ENCODE data around the gene EEF1AKMT2.
"Not testable (repeated sequence)": the region's sequence is repeated elsewhere in the genome, so short reads cannot be mapped to it uniquely, and the experiment has no call there.

Gene EEF1AKMT2

DNA sequence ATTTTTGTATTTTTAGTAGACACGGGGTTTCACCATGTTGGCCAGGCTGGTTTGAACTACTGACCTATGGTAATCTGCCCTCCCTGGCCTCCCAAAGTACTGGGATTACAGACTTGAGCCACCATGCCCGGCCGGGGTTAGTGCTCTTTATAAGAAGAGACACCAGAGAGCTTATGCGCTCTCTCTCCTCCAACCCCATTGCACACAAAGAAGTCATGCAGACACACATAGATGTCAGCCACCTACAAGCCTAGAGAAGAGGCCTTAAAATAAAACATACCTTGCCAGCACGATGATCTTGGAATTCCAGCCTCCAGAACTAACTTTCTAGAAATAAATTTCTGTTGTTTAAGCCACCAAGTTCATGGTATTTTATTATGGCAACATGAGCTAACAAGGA is 37.5 kb downstream of the EEF1AKMT2 start:
- no peak for DNase-seq

DNA sequence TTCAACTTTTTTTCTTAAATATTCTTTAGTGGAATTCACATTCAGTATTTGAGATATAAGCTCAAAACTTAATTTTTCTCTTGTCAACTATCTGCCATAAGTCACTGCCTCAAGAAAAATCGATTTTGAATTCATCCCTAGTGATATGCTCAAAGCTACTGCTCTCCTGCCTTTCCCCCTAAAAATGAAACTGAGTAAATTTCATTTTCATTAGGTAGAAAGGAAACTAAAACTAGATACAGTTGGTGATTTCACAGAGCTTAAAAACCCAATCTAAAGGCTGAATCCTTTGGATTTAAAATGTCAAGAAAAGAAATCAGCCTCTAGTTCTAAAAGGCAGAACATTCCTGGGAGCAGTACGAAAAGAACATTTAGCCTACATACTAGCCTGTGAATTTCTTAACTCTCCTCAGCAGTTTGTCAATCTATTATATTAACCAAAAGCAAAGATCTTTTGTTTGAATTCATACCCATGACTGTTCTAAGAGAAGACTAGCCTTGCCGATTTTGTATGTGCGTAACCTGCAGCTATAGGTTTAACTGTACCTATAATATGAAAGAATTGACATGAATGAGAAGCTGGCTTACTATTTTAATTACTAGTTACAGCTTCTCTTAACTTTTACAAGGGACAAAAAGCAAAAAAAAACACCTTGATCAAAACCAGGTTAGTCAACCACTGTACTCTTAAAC is 42.6 kb downstream of the EEF1AKMT2 start:
- DNase-seq, result no peak

DNA sequence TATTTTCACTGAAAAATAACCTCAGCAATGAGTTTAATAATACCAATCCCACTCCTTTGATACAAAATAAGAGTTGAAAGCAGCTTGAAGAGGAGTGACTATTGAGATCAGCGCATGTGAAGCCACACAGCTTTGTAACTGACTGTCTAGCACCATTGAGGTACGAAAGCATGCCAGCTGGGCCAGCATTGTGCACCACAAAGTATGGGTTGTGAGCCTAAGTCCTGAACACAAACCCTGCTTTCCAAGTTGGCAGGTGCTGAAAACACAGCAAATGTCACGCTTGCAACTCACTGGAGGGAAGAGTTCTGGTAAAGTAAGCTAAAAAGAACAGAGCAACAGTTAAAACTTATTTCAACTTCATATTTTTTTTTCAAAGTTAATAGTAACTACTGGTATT is 43.5 kb downstream of the EEF1AKMT2 start:
- no peak for DNase-seq

DNA sequence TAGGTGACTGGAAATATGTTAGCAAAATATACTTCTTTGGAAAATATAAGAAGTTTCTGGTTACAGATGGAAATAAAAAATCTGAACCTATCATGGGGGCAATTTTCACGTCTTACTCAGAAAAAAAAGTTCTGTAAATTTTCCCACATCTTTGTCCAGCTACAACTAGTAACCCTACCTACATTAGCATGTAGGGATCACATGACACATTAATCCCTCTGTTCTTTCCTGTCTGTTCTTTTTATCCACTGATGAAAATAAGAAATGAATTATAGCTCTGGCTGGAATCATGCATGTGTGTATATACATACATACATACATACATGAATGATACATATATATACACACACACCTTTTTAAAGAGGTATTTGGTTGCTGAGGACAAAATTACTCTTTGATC is 43.9 kb downstream of the EEF1AKMT2 start:
- no peak for DNase-seq

DNA sequence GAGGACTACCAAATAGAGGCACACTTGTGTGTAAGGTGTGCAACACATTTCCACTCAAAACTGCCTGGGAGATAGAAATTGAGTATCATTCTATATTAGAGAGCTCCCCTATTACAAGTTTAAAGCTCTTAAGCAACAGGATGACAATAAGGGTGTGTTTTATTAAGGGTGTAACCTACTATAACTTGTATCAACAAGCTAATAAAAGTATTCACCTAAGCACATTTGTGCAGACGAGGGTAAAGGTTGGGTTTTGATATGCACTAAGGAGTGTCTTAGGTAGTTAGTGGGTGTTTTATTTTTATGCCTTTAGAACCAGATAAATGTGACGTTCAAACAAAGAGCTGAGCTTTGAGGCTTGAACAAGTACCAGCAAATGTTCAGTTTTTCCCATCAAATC is 44.7 kb downstream of the EEF1AKMT2 start:
- DNase-seq, result no peak

DNA sequence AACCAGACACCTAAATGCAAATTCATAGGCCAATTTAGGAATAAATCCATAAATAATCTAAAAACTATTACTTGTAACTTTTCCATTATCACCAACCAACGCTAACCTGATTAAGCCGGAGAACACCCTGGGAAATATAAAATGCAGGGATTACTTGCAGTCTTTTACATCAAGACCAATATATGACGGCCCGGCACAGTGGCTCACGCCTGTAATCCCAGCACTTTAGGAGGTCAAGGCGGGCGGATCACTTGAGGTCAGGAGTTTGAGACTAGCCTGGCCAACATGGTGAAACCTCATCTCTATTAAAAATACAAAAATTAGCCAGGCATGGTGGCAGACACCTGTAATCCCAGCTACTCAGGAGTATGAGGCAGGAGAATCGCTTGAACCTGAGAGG is 45.2 kb downstream of the EEF1AKMT2 start:
- not testable (repeated sequence) for DNase-seq

DNA sequence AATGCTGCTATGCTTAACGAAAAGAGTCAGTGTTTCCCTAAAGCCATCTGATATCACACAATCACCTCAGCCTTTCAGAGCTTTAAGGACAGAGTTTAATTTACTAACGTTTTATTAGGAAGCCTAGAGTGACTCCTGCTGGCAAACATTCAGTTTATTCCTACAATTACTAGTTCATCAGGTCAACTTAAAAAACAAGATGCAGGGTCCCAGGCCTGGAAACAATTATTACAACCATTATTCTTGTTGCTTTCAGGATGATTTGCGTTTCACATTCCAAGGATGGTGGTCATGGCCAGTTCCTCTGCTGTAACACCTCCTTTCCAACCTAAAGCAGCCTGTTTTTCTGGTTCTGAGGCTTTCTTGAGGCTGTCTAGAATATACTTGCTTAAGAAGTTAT is 46.0 kb downstream of the EEF1AKMT2 start:
- peak; percentile 81 for DNase-seq

DNA sequence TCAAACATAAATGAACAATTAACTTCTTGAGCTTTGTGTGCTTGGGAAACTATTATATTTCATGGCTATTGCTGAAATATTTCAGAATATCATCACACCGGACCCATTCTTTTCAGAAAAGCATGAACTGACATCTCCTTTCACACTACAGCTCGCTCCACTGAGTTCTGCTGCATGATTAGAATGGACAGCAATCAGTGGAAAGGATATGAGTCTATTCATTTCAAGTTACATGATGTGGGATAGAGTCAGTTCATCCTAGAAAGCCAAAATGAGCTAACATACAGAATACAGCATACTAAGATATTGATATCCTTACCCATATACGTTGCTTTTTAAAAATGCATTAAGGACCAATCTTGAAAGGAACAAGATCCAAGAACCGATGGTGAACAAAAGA is 46.4 kb downstream of the EEF1AKMT2 start:
- no peak for DNase-seq

DNA sequence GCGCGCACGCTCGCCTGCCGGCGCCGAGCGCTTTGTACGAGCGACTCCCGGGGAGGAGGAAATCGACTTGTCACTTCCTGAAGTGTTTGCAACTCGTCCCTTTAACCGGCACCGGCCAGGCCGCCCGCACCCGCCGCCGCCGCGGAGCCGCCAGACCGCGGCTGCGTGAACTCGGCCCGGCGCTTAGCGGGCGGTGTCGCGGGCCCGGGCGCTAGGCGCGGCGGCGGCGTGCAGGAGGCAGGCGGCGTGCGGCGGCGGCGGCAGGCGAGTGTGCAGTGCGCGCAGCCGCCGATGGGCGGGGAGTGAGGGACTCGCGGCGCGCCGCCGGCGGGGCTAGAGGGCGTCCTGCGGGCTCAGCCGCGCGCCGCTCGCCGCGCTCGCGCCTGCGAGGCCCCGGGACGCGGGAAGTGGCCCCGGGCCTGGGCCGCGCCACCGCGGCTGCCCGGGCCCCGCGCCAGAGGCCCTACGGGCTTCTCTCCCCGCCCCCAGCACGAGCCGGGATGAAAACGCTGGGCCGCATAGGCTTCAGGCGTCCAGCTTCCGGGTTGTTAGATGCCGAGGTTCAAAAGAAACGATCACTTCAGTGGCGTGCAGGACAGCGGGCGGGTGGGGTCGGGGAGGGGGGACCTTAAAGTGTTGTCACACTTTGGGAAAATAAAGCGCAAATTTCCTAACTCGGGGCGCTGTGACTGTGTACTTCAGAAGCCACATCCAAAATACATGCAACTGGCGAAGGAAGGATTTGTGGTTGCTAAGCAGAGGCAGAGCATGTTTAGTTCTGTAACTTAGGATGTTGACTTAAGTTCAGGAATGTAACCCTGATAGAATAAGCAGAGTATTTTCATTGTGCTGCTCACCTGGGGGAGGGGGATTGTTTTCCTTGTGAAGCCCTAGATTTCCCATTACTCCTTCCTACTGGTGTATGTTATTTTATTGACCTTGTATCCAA is 47.3 kb downstream of the EEF1AKMT2 start, which contains the start of gene FAM53B:
Gene FAM53B, minus strand, starts transcription at position 277 of the 949 bp plus-strand sequence. CDS start 37,665 bp downstream, outside the sequence.
- peak; percentile 84 for DNase-seq

DNA sequence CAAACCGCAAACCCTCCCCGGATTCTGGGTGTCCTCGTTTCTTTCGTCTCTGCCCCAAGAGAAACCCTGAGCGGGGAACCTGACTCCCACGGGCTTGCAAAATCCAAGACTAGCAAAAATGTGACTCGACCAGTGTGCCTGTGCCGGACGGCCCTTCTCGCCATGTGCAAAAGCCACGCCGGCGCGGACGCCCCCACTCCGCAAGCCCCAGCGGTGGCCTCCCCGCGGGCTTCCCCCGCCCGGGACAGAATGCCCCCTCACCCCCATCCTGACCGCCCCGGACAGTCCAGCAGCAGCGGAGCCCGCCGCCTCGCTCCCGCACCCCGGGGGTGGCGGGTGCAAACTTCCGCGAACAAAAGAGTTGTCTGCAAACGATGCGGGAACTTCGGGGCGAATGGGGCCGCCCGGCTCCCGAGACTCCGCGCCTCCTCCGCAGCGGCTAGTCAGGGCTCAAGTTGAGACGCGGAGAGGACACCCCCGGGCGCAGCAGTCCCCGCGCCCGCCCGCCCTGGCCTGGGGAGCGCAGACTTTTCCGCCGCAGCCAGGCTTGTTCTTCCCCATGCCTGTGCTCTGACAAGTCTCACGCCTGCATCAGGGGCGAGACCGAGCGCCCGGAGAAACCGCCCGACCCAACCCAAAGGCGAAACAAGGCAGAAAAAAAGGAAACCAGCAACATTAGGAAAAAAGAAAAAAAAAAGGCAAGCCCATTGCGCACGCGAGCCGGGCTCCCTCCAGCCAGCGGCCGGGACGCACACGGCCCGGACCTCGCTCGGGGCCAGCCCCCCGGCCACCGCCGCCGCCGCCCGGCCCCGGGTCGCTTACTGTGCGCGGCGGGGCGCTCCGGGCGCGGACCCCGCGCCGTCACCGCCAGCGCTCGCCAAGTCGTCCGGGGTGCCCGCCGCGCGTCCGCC is 48.2 kb downstream of the EEF1AKMT2 start:
- DNase-seq, result peak; percentile 74

DNA sequence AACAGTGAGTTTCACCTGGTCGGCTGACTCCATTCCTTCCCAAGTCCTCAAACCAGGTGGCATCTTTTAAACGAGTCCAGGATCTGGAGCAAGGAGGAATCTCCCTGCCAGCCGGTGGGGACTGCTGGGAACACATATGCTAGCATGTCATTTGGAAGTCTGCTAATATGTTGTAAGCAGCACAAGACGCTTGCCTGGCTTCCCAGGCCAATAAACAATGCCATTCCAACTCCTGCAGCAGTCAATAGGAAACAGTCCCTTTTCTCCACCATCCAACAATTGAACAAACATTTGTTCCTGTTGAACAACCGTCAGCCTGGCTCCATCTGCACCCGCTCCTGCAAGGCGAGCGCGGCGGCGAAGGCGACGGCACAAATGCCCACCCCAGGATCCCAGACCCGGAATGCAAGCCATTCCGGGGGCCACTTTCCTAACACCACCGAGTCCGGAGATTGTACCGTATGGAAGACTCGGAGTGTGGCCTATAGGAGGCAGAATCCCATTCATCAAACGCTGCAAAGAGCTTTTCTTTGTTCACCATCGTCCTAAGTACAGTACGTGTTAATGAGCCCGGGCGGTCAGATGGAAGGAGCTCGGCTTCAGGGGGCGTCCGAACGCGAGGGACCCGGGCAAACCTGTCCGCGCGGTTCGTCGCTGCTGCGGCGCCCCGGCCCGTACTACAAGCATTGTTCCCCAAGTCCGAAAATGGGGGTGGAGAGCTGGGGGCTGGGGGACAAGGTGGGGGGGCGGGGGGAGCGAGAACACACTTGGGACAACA is 49.1 kb downstream of the EEF1AKMT2 start:
- DNase-seq, result no peak

DNA sequence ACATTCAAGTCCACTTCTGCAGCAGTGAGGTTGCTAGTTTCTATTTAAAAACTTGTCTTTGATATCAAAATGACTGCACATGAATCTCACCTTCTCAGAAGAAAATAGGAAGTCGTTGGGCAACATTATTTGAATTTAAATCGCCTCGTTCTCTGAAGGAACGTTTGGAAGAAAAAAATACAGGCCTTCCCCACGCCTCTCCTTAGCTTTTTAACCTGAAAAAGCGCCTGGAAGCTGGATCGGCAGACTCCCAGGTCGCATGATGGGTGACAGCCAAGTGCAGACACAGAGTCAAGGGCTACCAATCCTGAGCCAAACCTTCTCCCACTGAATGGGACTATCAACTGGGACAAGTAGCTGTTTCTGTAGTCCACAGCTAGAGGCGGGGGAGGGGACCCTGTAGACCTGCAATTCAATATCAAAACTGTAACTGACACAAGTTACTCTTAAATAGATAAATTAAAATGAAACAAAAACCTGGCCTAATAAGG is 49.7 kb downstream of the EEF1AKMT2 start:
- DNase-seq, result no peak

DNA sequence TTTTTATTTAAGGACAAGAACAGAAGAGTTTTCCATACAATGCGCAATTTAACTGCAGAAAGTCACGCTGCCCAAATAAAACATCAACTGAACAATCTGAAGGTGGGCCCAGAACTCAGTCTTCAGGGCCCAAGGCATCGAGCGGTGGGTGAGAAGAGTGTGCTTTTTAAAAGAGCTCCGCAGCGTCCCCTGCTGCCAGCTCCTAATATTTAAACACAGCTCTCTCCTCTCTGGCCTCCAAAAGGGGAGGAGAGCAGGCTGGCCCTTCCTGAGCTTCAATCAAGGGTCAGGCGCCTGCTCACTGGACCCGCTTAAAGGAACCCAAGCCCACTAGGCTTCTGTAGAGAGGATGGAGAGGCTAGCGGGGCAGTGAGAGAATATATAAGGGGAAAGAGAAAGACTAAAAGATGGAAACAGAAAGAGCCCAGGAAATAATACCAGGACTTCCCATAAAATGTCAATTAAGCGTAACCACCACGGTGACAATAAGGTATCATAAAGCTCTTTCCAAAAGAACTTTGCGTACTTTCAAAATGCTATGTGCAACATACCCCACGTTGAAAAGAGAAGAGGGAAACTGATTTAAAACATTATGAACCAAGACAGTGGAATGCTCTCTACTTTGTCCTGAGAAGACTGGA is 50.3 kb downstream of the EEF1AKMT2 start:
- DNase-seq, result peak; percentile 90

DNA sequence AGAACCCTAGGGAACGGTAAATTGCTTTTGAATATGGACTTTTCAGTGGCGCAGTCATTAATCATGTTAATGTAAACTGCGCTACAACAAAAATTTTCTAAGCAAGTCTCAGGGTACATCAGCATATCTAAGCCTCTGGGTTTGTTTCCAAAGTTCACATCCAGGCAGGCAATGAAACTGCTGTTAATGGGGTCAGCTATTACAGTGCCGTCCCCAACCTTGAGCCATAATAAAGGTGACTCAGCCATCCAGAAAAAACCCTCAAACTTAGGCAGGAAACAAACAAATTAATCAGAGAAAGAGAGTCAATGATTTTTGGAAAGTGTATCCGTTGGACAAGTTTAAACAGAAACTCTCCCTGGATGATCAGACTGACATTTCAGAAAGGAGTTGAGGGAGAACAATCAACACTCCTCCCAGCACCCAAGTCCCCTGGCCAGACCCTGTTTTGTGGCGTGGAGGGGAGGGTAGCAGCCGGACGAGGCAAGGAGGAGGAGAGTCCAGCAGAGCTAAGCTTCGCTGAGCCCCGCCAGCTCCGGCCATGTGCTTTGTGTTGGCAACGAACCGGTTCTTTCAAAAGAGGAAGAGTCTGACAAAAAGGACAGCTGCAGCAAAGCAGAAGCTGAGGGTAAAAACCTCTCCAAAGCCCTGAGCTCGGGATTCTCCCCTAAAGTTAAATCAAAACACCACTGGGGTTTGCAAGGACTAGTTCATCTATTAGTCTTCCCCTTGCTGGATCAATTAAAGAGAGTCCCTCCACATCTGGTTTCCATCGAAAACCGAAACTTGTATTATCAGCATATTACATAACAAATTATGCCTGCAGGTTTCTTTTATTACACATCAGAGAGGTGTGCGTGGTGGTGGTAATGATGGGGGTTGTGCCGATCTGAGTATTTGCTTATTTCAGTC is 51.1 kb downstream of the EEF1AKMT2 start:
- DNase-seq, result no peak

DNA sequence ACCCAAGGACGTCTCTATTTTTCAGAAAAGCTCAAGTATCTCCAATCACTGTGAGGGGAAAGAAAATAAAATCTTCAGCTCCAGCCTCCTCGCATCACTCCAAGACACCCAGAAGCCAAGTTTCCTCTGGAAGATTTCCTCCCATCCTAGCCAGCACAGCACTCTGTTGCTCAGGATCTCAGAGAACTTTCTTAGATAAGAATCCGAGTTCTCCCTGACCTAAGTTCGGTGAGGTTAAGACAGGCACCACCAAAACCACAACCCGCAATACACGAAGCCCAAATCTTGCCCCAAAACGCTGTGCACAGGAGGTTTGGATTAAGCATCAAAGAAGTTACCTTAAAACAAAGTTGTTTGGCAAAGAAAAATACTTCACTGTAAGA is 51.7 kb downstream of the EEF1AKMT2 start:
- DNase-seq, result no peak

DNA sequence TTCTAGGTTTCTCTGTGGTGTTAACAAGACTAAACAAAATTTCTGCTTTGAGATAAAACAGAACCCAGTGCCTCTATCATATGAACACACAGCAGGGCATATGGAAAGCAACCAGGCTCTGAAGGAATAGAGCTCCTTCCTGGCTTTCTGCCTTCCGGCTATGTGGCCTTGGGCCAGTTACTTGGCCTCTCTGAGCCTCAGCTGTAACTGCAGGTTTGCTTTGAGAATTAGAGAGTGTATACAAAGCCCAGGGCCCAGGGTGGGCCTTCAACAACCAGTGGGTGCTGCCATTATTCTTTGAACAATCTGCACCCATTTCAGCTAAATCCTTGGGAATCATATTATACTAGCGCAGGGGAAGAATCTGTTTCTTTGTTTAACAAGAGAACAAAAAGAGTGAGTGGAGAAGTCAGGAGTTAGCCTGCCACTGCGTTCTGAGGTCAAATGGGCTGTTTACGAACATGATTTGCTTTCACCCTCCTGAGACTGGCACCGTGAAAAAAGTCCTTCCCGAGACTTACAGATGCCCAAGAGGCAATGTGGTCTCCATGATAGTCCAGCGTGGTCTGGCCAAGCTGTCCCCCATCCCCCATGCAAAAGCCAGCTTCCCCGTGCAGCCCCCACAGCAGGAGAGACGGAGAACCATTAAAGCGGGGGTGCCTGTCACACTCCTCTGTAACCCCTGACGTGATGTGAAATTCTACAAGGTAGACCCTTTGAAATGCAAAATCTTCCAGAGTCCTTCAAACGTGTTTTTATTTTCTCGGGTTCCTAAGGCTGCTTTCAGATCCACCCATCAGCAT is 52.4 kb downstream of the EEF1AKMT2 start:
- no peak for DNase-seq

DNA sequence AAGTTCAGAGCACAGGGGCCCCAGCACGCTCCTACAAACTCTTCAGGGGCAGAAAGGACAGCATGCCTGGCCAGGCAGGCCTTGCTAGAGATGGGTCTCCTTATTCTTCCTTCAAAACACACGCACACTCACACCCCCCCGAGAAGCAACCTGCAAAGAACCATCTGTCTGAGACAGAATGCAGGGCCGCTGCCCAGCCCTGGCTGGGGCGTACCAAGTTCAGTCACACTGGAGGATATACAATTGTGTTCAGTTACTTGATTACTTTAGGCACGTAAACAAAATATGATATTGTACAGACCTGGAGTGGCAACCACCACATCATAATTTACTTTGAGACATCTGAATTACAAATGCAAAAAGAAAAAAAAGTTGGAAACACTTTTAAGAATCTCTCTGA is 53.2 kb downstream of the EEF1AKMT2 start:
- no peak for DNase-seq

DNA sequence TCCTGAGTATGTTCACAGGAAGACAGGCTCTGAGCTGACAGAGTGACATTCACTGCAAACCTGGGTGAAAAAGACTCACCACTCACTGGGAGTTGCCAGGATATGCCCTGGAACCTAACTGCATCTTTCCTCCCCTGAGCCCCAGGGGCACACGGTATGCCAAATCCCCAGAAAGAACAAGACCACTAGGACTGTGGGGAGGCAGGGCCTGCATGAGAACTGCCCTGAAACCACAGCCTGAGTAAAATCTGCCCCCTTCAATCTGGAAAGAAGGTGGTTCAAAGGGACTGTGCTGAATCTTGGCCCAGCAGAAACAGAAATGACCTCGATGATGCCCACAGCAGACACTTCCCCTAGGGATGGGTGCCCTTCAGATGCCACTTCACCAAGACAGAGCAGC is 54.0 kb downstream of the EEF1AKMT2 start:
- no peak for DNase-seq

DNA sequence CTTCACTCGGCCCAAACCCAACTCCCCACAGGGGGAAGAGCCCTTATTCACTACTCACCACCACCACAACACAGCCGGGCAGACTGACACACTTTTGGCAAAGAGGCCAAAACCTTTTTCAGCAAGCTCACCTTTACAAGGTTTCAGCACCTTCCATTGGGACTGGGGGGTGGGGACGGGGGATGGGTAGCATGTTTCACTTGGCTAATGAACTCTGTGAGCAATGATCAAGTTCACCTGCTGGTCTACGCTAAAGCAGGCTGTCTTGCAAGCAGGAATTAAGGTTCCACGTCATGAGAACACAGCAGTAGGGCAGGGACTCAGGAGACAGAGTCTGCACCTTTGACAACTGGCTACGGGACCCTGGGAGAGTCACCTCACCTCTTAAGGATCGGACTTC is 54.5 kb downstream of the EEF1AKMT2 start:
- no peak for DNase-seq

All from islet precursor cell (in vitro differentiated cells).